ENCODE data around the gene CATSPERD.

DNA sequence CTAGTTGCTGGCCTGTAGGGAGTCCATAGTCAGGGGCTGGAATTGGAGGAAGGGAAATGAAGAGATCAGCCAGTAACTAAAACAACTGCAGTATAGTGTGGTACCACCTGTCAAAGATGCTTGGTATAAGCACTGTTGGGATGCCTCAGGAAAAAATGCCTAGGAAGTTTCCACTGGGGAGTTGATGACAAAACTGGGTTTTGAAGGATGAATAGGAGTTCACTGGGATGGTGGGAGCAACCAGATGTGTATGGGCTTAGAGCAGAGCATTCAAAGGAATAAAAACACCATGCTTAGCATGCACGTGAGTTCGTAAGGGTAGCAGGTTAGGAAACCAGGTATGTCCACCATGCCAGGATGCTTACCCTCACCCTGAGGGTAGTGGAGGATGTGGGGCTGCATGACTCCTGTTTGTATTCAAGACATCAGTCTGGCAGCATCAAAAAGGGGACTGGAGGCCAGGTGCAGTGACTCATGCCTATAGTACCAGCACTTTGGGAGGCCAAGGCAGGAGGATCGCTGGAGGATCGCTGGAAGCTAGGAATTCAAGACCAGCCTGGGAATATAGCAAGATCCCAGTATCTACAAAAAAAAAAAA, 7.1 kb downstream of the CATSPERD start:
- TF ChIP-seq, protein P1, sequence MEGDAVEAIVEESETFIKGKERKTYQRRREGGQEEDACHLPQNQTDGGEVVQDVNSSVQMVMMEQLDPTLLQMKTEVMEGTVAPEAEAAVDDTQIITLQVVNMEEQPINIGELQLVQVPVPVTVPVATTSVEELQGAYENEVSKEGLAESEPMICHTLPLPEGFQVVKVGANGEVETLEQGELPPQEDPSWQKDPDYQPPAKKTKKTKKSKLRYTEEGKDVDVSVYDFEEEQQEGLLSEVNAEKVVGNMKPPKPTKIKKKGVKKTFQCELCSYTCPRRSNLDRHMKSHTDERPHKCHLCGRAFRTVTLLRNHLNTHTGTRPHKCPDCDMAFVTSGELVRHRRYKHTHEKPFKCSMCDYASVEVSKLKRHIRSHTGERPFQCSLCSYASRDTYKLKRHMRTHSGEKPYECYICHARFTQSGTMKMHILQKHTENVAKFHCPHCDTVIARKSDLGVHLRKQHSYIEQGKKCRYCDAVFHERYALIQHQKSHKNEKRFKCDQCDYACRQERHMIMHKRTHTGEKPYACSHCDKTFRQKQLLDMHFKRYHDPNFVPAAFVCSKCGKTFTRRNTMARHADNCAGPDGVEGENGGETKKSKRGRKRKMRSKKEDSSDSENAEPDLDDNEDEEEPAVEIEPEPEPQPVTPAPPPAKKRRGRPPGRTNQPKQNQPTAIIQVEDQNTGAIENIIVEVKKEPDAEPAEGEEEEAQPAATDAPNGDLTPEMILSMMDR (IDR thresholded peaks at IDR 0.05; ENCODE audit: insufficient read depth, low read depth, low read length), result no peak
- TF ChIP-seq EZH2 (IDR thresholded peaks at IDR 0.05; ENCODE audit: insufficient read depth, low read length), result no peak
